Measurements from ENCODE around the gene EVI5L.

EVI5L gene

GRCh38 chr19:7903244-7904073 lies 73.4 kb downstream of the EVI5L start, which contains the start of gene MAP2K7:
Gene MAP2K7 (plus strand): TSS chr19:7903877. CDS start chr19:7903945, 68 bp downstream.
- peak; percentile 97 for DNase-seq

GRCh38 chr19:7904074-7905020 lies 74.3 kb downstream of the EVI5L start:
- no peak for DNase-seq

GRCh38 chr19:7905268-7905667 lies 75.2 kb downstream of the EVI5L start:
- DNase-seq, result no peak

- no peak for DNase-seq
These were observed 75.8 kb downstream of the EVI5L start for GRCh38 chr19:7905859-7906258.

GRCh38 chr19:7907122-7907521 lies 77.1 kb downstream of the EVI5L start:
- DNase-seq, result no peak

GRCh38 chr19:7907544-7907943 lies 77.5 kb downstream of the EVI5L start:
- no peak for DNase-seq

GRCh38 chr19:7908078-7908699 lies 78.2 kb downstream of the EVI5L start:
- no peak for DNase-seq

- DNase-seq, result no peak
These were observed 78.9 kb downstream of the EVI5L start for GRCh38 chr19:7908742-7909461.

- DNase-seq, result no peak
These were observed 79.6 kb downstream of the EVI5L start for GRCh38 chr19:7909471-7910067.

GRCh38 chr19:7910321-7911161 lies 80.5 kb downstream of the EVI5L start:
- no peak for DNase-seq

GRCh38 chr19:7911508-7912143 lies 81.6 kb downstream of the EVI5L start:
- DNase-seq, result no peak

GRCh38 chr19:7912144-7912696 lies 82.2 kb downstream of the EVI5L start:
- DNase-seq, result no peak

- no peak for DNase-seq
These were observed 82.9 kb downstream of the EVI5L start for GRCh38 chr19:7912697-7913564.

- no peak for DNase-seq
These were observed 83.6 kb downstream of the EVI5L start for GRCh38 chr19:7913652-7914051.

- DNase-seq, result no peak
These were observed 84.1 kb downstream of the EVI5L start for GRCh38 chr19:7914099-7914498.

Measured in DMS79 (cell line).